BJ (cell line): Measurements from ENCODE around the gene FUOM. TPM values are rescaled to one million over a fixed set of nuclear protein-coding genes. Genes with fewer than 3 reads are reported as not detected.
A peak's percentile ranks its signal among the peaks of the same experiment; 100 is the strongest.

Source experiments
- CTCF ChIA-PET: fragments of 350-600 bp; formaldehyde crosslinking; extraction: SDS; loops from one replicate; lab custom pipeline; 2021; ENCODE audit warnings: antibody characterized with exemption, inconsistent platforms; lab: Yijun Ruan, JAX
- POLR2A ChIA-PET: fragments of 300-600 bp; sonication (Branson Sonifier 250); formaldehyde crosslinking; extraction: SDS; loops from one replicate; lab custom pipeline; 2021; ENCODE audit warnings: antibody characterized with exemption; lab: Charles Lee
- DNase-seq: peaks from one replicate; pipeline ENCODE4 v3.0.0-alpha.2; 2011; ENCODE audit warnings: low read depth
- H3K27me3 ChIP-seq: 2 replicates; pipeline ENCODE4 v1.6.0; 2011; ENCODE audit warnings: low read length; ENCODE audit not compliant: control insufficient read depth, insufficient read depth
- H3K36me3 ChIP-seq: 2 replicates; pipeline ENCODE4 v1.5.1; 2011; ENCODE audit warnings: low read length; ENCODE audit not compliant: control insufficient read depth, insufficient read depth
- H3K4me3 ChIP-seq: 2 replicates; pipeline ENCODE4 v1.5.1; 2011; ENCODE audit warnings: low read depth, mild to moderate bottlenecking, control low read depth, low read length
- CTCF ChIP-seq: IDR thresholded peaks from 2 replicates; pipeline ENCODE4 v1.5.1; 2011; ENCODE audit warnings: low read depth, mild to moderate bottlenecking, control low read depth, inconsistent platforms, low read length, moderate library complexity; ENCODE audit not compliant: insufficient read depth
- polyA plus RNA-seq: library from polyadenylated mRNA; depleted of rRNA; stranded (reverse); fragments of >200 nt; gene quantifications from 2 replicates; pipeline ENCODE4 v1.2.3, GENCODE V29; 2011

Gene FUOM
- polyA plus RNA-seq, 1 experiment: 49.8 TPM

GRCh38 chr10:133396035-133396624 lies 38.3 kb upstream of the FUOM start:
- DNase-seq: no peak
- peaks cover 13% of the 10 kb centered on the region for H3K36me3 ChIP-seq
- ChIA-PET CTCF (no interaction called here), POLR2A (no interaction called here)
- H3K27me3 ChIP-seq: no peaks in the 10 kb centered on the region
- no peak for TF ChIP-seq CTCF
- H3K4me3 ChIP-seq: no peak overlapping the region

GRCh38 chr10:133394801-133395221 lies 37.0 kb upstream of the FUOM start:
- Histone ChIP-seq H3K4me3 (peak overlapping the region; percentile 94), H3K36me3 (peaks cover 13% of the 10 kb centered on the region), H3K27me3 (no peaks in the 10 kb centered on the region)
- ChIA-PET CTCF (no interaction called here), POLR2A (no interaction called here)
- TF ChIP-seq CTCF: no peak
- no peak for DNase-seq

DNA sequence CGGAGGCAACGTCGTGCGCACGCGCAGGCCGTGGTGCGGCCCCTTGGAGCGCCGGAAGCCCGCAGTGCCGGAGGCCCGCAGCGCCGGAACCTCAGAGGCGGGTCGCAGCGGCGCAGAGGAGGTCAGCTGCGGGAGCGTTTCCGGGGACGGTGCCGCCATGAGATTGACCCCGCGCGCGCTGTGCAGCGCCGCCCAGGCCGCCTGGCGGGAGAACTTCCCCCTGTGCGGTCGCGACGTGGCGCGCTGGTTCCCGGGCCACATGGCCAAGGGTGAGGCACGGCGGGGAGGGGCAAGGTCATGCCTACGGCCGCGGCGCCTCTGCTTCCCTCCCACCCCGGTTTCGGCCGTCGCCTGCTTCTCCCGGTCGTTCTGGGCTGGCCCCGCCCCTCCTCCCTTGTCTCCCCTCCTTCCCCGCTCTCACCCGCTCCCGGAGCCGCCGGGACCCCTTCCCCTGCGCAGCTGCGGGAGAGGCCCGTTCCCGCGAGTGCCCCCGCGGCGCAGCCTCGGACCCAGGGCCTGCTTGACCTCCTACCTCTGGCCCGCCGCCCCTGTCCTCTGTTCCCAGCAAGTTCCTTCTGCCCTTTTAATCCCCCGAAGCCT lies 36.3 kb upstream of the FUOM start, which contains the start of gene MTG1:
TSS of gene MTG1 (plus strand) at position 94 of the 600 bp plus-strand sequence. CDS start at position 158, 64 bp downstream.
- POLR2A ChIA-PET: no interaction called here
- CTCF ChIA-PET: no interaction called here
- no peaks in the 10 kb centered on the region for H3K27me3 ChIP-seq
- peak within 1 kb of the TSS; percentile 94 for H3K4me3 ChIP-seq
- 0 out of 2 replicates have a peak, but pooled peaks have one; percentile 7 for TF ChIP-seq CTCF
- peaks cover 11% of the 10 kb centered on the region for H3K36me3 ChIP-seq
- peak; percentile 49 for DNase-seq

DNA sequence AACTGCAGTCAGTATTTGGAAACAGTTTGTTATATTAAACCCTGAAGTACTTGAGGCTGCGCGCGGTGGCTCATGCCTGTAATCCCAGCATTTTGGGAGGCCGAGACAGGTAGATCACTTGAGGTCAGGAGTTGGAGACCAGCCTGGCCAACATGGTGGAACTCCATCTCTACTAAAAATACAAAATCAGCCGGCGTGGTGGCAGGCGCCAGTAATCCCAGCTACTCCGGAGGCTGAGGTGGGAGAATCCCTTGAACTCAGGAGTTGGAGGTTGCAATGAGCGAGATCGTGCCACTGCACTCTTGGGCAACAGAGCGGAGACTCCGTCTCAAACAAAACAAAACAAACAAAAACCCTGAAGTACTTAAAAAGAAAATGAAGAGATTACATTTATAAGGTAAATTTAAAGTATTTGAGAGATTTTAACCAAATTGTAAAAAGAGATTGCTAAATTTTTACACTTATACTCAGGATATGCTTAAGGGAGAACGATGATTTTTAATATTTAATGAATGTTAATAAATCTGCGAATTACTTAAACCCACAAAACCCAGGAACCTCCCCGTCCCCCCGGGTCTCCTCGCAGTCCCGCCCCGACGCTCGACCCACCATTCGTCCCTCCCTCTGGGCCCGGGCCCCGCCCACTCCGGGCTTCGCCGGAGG lies 35.7 kb upstream of the FUOM start:
- no peak for DNase-seq
- Histone ChIP-seq H3K4me3 (peak overlapping the region; percentile 94), H3K36me3 (peaks cover 7% of the 10 kb centered on the region), H3K27me3 (no peaks in the 10 kb centered on the region)
- CTCF ChIA-PET: no interaction called here
- TF ChIP-seq CTCF: no peak
- POLR2A ChIA-PET: no interaction called here

- ChIA-PET CTCF (no interaction called here), POLR2A (no interaction called here)
- Histone ChIP-seq H3K27me3 (no peaks in the 10 kb centered on the region), H3K4me3 (no peak overlapping the region), H3K36me3 (peaks cover 6% of the 10 kb centered on the region)
- no peak for TF ChIP-seq CTCF
- DNase-seq: no peak
Measured at GRCh38 chr10:133391761-133392518, 34.1 kb upstream of the FUOM start.
